Fibroblast of skin of left biceps (primary cell): ENCODE data around the gene PROB1.
A peak's percentile ranks its signal among the peaks of the same experiment; 100 is the strongest.
"Not testable (repeated sequence)": the region's sequence is repeated elsewhere in the genome, so short reads cannot be mapped to it uniquely, and the experiment has no call there.

ENCODE experiments used
- DNase-seq, 2 experiments: peaks; one replicate each; pipeline ENCODE4 v3.0.0-alpha.2; 2013; ENCODE audit warnings: low read depth in 2 of 2

Gene PROB1

DNA sequence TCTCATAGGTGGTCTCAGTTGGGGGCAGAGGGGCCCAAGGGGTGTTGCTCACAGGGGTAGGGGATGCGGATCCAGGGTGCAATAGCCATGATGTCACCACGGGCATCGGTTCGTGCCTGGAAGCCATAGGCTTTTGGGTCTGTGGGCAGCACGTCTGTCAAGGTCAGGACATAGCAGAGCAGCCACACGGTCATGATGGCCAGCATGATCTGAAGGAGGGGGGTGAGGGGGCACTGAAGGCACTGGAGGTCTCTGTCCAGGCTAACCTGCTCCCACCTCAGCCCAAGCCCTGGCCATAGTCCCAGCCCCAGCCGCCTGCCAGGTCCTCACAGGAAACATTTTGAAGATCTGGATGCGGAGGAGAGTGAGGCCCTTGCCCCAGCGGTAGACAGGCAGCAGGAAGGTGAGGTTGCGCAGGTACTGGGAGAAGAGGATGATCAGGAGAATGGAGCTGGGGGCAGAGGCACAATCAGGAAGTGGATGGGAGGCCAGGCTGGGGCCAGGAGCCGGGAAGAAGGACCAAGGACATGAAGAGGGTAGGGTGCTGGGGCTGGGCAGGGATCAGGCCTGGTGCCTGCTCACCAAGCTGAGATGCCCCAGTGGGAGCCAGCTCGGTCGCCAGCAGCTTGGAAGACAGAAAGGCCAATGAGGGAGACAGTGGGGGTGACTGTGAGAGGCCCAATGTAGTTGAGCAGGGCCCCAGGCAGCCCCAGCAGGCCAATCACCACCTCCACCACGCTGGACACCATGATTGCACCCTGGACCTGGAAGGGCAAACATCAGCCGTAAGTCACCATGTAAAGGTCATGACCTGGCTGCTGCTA lies 15.1 kb downstream of the PROB1 start:
- no peak for DNase-seq

GRCh38 chr5:139378941-139379361 lies 16.0 kb downstream of the PROB1 start:
- DNase-seq: no peak

DNA sequence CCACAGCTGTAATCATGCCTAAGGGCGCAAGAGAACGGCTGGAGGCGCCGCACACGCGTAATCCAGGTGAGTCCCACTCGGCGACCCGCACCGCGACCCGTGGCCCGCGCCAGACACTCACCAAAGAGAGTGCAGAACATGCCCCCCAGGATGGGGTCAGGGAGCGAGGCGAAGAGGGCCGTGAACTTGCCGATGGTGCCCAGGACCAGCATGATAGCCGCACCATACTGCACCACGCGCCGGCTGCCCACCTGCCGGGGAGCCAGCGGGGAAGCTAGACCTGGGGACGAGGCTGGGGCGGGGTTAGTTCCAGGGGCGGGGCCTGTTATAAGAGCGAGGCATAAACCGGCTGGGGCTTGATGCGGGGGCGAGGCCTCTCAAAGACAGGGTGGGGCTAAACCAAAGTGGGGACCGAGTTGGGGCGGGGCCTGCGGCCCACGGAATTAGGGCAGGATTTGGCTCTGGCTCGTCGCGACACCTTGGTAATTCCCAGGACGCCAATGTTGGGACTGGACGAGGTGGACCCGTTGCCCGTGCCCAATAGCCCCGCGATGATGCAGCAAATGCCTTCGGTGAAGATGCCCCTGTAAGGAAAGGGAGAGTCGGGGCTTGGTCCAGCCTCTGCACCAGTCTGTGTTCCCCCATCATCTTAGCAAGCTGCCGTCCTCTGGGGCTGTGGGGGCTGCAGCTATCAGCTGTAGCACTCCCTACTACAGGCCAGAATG lies 16.6 kb downstream of the PROB1 start:
- DNase-seq: no peak

GRCh38 chr5:139377226-139377625 lies 17.7 kb downstream of the PROB1 start:
- DNase-seq: no peak

DNA sequence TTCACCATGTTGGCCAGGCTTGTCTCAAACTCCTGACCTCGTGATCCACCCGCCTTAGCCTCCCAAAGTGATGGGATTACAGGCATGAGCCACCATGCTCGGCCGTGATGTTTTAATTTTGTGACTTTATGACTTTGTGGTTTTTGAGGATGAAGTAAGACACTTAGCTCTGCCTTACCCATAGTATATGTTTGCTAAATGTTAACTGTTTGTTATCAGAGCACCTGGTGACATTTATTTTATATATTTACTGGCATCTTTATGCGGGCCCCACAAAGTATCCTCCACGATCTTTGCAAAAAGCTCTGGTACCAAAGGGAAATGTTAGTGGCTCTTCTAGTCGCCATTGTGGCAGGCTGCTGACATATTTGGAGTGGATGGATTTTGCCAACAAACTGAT lies 18.5 kb downstream of the PROB1 start:
- DNase-seq: no peak

DNA sequence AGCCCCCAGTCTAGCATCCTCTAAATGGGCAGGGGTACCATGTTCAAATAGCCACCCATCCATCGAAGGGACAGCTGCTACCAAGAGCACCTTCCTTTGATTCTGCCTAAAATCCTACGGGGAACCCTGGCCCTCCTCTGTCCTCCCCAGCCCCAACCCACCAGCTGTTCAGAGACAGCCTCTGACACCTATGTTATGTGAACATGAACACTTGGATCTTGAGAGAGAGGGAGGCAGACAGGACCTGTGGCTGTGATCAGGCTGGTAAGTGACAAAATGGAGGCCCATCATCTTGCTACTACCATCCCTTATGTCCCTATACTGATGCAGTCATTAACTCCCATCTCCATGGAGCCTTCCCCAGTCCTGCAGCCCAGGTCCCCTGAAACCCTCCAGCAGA lies 20.0 kb downstream of the PROB1 start:
- DNase-seq: no peak

GRCh38 chr5:139371482-139372435 lies 23.1 kb downstream of the PROB1 start:
- DNase-seq: no peak

- peak; percentile 23 to 25 for DNase-seq
These were observed 25.7 kb downstream of the PROB1 start for GRCh38 chr5:139369181-139369580.

DNA sequence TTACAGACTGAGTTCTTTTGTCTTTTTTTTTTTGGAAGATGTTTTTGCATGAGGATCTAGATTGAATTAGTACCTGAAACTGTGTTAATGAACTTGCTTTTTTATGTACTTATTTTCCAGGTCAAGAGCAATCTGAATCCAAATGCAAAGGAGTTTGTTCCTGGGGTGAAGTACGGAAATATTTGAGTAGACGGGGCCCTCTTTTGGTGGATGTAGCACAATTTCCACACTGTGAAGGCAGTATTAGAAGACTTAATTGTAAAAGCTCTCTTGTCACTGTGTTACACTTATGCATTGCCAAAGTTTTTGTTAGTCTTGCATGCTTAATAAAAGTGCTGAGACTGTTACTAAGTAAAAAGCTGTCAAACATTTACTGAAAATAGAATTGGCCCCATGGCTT lies 26.3 kb downstream of the PROB1 start:
- DNase-seq: no peak

DNA sequence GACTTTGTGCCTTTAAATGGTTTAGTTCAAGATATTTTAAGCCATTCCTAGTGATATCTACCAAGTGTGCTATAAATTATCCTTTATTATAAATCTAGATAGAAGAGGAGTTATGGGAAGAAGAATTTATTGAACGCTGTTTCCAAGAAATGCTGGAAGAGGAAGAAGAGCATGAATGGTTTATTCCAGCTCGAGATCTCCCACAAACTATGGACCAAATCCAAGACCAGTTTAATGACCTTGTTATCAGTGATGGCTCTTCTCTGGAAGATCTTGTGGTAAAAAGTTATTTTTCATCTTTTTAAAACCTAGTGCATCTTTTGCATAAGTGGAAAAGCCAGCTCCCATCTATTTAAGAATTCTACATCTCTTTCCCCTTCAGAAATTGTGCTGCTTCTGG lies 30.4 kb downstream of the PROB1 start:
- no peak for DNase-seq

GRCh38 chr5:139363937-139364336 lies 31.0 kb downstream of the PROB1 start:
- DNase-seq: no peak

DNA sequence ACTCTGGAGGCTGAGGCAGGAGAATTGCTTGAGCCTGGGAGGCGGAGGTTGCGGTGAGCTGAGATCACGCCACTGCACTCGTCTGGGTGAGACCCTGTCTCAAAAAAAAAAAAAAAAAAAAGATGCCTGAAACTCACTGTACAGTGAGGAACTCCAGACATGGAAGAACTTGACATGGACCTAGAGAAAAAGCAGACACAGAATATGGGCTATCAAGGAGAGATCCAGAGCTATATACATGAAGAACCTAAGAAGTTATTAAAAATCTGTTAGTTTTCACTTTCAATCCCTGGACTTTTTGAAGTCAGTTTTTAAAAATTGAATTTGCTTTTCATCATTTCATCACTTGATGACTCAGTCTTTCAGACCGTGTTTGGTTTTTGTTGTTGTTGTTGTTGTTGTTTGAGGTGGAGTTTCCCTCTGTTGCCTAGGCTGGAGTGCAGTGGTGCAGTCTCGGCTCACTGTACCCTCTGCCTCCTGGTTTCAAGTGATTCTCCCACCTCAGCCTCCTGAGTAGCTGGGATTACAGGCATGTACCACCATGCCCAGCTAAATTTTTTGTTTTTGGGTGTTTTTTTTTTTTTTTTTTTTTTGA lies 33.0 kb downstream of the PROB1 start:
- no peak for DNase-seq

DNA sequence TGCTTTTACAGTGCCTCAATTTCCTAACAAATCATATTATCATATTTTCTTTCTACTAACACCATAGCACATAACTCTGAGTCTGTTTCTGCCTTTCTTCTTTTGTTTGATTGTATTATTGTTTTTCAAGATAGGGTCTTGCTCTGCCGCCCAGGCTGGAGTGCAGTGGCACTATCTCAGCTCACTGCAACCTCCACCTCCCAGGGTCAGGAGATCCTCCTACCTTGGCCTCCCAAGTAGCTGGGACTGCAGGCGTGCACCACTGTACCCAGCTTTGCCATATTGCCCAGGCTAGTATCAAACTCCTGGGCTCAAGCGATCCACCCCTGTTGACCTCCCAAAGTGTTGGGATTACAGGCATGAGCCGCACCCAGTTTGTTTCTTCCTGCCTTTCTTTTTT lies 34.5 kb downstream of the PROB1 start:
- no peak for DNase-seq

DNA sequence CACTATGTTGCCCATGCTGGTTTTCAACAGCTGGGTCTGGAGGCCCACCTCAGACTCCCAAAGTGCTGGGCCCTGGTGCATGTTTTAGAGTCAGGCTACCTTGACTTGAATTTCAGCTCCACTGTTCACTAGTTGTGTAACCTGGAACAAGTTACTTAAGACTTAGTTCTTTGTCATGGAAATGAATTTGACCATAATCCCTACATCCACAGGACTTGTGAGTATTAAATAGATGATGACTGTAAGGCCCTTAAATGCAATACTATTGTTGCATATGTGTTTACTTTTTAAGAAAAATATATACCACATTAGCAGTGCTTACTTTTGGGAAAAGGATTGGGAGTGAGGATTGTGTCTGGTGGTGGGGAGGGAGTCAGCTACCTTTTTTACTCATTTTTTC lies 36.8 kb downstream of the PROB1 start:
- no peak for DNase-seq

DNA sequence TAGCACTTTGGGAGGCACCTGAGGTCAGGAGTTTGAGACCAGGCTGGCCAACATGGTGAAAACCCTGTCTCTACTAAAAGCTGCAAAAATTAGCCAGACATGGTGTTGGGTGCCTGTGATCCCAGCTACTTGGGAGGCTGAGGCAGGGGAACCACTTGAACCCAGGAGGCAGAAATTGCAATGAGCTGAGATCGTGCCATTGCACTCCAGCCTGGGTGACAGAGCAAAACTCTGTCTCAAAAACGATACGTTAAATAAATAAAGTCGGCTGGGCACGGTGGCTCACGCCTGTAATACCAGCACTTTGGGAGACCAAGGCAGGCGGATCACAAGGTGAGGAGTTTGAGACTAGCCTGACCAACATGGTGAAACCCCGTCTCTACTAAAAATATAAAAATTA lies 39.0 kb downstream of the PROB1 start:
- not testable (repeated sequence) for DNase-seq

- no peak for DNase-seq
These were observed 40.7 kb downstream of the PROB1 start for GRCh38 chr5:139354186-139354585.

DNA sequence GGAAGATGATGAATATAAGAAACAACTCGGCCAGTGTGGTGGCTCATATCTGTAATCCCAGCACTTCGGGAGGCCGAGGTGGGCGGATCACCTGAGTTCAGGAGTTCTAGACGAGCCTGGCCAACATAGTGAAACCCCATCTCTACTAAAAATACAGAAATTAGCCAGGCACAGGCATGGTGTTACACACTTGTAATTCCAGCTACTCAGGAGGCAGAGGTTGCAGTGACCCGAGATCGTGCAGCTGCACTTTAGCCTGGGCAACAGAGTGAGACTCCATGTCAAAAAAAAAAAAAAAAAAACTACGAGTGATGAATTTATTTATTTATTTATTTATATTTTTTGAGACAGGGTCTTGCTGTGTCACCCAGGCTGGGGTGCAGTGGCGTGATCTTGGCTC lies 47.0 kb downstream of the PROB1 start:
- DNase-seq: not testable (repeated sequence)

DNA sequence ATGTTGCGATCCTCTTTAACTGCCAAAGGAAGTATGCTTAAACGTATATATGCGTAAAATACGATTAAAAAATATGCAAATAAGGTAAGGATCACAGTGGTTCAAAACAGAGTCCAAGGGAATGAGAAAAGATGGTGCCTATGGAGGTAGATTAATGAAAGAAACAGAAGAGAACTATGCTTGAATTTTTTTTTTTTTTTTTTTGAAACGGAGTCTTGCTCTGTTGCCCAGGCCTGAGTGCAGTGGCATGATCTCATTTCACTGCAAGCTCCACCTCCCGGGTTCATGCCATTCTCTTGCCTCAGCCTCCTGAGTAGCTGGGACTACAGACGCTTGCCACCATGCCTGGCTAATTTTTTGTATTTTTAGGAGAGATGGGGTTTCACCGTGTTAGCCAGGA lies 49.5 kb downstream of the PROB1 start:
- not testable (repeated sequence) for DNase-seq

GRCh38 chr5:139344177-139344576 lies 50.7 kb downstream of the PROB1 start:
- DNase-seq: no peak

- DNase-seq: no peak
These were observed 51.4 kb downstream of the PROB1 start for GRCh38 chr5:139343476-139343875.

DNA sequence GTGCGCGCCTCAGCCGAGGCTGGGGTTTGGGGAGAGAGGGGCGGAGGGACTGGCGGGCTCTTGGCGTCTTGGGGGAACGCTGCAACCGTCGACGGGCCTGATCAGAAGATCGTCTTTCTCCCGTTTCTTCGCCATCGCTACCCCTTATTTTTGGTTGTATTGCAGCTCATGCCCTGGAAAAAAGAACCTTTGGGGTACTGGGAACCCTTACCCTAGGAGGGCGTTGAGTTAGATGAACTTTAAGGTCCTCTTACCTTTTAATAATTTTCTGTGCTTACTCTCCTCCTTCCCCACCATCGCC lies 52.5 kb downstream of the PROB1 start:
- no peak for DNase-seq
